ENCODE measurements around the gene SARDH.

- TF ChIP-seq ELF4 (IDR thresholded peaks at IDR 0.05) = no peak
- TF ChIP-seq LEF1 (IDR thresholded peaks at IDR 0.05; ENCODE audit: borderline replicate concordance) = no peak
- TF ChIP-seq FOXK2 (IDR thresholded peaks at IDR 0.05) = no peak
- no peak for TF ChIP-seq FOXA1 (IDR thresholded peaks at IDR 0.05)
- no peak for TF ChIP-seq TARDBP (IDR thresholded peaks at IDR 0.05)
- no peak for TF ChIP-seq FOXM1 (IDR thresholded peaks at IDR 0.05; ENCODE audit: borderline replicate concordance)
Observed at GRCh38 chr9:133667759-133668450, 70.2 kb downstream of the SARDH start.

All from HEK293T (cell line).